Anterior cingulate cortex (tissue), 58 donors: ENCODE measurements around the gene DDN.

Experiments used
- DNase-seq, 58 donors: peaks; one replicate each; lab custom pipeline; 2025; lab: John Stamatoyannopoulos, UW

DDN gene

DNA sequence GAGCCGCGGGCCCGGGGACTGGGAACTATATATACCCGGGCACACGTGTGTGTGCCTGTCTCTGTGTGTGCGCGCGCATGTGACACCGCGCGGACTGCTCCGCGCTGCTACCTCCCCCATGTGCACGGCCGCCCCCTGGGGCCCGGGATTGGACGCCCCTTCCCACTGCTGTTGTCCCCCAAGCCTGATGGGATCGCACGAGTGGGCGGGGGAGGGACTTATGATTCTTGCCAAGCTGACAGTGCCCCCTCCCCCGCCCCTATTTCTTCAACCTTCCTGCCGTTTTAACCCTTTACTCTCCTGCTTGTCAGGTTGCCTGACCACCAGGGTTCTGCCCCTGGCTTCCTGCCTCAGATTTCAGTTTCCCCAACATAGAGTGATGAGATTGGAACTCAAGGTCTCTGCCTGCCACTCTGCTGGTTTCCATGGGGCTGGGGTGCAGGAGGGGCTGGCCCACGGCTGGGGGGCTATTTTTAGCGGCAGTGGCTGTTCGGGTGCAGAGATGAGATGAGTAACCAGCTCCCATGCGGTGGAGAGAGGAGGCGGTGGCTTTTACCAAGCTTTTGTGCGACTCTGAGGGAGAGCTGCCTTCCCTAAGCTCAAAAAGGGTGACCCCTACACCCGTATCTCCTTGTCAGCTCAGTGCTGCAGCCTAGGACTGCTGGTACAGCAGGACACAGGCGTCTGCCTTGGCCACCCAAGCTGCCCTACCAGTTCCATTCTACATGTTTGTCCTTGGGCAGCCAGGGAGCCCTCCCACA is at the start of gene DDN:
Gene DDN (minus strand): TSS at position 5 of the 761 bp plus-strand sequence. CDS start 88 bp downstream, outside the sequence.
- DNase-seq, result peak in 39 of 58 donors; percentile 22 to 84 (median 63)

DNA sequence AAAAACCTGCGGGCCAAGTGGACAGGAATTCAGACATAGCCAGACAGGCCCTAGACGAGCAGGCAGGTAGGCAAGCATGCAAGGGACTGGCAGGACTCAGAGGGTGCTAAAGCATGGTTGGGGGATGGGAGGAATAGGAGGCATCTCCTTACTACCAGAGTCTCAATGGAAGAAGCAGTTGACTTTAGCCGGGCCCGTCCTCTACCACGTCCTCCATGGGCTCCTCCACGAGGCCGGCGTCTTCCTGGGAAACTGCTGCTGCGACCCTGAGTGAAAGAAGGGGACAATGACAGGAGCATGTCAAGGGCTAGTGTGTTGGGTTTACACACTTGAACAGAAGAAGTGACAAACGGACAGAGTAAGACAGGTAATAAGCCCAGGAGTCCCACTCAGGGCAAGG is 49.8 kb upstream of the DDN start:
- no peak for DNase-seq

DNA sequence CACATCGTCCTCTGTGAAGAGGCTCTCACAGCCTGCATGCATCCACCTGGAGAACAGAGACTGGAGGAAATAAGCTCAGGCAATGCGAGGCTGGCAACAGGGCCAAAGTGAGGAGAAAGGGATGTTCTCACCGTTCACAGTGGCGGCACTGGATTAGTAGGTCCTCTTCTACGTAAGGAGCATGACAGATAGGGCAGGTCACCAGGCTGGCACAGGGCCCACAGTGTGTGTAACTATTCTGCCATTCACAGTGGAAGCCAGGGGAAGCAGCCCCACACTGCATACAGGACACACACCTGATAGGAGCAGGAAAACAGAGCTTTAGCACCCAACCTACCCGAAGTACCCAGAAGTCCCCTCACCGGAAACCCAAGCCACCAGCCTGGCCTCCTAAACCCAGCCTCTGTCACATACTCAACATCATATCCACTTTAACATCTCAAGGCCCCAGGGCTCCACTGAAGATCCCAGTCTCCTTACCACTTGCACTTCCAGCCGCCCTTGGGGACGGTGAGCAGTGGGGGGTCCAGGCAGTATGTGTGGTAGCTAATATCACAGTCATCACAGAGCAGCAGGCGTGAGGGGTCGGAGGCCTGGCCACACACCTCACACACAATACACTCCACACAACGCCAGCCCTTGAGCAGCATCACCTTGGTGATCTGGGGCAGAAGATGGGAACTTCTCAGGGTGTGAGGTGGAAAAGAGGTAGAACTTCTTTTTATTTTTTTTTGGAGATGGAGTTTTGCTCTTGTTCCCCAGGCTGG is 47.1 kb upstream of the DDN start:
- no peak for DNase-seq

DNA sequence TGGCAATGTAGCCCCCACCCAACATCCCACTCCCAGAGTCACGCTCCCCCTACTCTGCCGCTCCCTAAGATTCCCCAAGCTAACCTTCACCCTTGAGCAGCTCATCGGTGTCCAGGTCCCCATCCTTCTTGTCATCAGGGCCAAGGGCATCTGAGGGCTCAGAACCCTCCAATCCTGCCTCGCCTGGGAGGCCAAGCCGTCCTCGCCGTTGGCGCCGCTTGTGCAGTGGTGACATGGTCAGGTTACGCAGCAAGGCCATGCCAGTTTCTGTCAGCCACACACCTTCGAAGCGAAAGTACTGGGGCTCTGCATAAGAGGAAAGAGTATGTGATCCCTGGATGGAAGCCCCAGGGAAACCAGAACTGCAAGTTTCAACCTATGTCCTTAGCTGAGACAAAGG is 45.5 kb upstream of the DDN start:
- no peak for DNase-seq

DNA sequence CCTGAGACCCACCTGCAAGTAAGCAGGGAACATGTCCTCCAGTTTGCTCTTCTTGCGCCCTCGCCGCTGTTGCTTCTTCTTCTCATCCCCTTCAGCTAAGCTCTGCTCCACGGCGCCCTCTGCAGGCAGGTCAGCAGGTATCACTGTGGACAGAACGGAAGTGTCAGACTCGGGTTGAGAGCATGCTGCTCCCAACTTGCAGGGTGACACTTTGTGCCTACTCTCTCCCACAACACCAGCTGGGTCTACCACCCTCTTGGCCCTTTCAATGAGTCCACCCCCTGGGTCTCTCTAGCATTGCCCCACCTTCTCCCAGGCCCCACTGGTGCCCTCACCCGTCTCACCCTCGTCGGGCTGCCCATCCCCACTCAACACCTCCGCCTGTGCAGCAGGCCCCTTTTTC is 44.7 kb upstream of the DDN start:
- DNase-seq, result peak in 29 of 58 donors; percentile 3 to 68 (median 25)

DNA sequence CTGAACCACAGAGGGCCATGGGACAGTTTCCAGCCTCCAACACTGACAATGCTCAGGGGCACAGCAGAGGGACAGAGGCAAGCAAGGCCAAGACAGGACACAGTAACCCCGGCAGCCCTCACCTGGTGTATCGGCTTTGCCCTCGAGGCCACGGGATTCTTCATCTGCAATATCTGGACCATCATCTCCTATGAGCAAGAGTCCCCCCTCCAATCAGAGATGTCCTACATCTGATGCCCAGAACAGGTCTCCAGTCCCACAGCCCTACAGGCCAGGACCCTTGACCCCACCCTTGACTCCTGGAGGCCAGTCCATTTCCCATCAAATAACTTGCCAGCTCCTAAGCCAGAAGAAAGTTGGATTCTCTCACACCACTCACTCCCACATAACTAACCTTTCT is 44.1 kb upstream of the DDN start:
- DNase-seq, result no peak

DNA sequence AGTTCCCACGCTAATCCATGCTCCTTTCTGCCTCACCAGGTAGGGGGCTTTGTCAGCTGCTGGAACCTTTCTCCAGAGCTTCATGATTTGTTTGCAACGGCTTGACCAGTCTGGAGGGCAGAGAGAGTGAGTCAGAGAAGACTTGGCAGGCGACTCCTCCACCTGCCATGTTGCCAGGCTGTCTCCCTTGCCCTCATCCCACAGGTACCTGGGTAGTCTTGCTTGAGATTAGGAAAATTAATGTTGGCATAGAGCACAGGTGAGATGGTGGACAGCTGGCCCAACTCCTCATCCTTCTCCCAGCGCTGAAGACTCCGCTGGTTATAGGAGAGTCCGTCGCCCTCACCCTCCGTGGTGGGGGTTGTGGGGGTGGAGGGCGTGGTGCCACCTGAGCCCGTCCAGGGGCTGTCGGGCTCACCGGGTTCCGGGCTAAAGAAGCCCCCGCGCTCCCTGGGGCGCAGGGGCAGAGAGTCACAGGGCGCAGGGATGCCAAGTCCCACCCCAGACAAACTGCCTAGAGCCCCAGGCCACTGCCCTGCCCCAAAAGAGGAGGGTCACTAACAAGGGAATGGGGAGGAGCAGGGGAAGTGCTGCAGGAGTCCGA is 42.8 kb upstream of the DDN start:
- DNase-seq, result no peak

DNA sequence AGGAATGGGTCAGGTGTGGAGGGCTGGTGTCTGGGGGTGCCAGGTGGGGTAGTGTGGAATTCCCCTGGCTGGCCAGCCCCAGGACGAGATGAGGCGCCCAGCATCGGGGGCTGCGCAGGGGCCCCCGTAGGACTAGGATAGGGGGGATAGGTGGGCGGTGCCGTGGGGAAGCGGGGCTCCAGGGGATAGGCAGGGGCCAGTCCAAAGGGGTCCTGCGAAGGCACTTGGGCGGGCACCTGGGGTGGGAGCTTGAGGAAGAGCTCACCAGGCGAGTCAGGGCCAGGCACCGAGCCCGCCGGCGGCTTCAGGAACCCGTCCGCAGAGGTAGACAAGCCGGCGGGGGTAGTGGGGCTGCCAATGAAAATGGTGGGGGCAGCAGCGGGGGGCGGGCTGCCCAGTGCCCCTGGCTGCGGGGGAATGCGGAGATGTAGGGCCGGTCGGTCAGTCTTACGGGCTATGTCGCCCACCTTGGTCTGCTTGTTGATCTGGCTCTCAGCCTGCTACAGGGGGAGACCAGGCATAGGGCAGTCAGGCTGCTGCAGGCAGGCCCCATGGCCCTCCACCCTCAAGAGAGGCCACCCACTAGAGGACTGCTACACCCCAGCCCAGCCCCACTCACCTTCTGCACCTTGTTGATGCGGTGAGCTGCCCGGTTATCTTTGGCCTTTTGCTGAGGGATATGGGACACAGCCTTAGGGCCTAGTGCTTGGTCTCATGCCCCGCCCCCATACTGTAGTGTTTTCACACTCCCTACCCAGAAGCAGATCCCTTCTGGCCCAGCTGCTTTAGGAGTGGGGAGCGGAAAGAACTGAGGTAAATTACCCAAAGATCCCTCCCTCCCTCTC is 42.1 kb upstream of the DDN start:
- DNase-seq, result no peak

DNA sequence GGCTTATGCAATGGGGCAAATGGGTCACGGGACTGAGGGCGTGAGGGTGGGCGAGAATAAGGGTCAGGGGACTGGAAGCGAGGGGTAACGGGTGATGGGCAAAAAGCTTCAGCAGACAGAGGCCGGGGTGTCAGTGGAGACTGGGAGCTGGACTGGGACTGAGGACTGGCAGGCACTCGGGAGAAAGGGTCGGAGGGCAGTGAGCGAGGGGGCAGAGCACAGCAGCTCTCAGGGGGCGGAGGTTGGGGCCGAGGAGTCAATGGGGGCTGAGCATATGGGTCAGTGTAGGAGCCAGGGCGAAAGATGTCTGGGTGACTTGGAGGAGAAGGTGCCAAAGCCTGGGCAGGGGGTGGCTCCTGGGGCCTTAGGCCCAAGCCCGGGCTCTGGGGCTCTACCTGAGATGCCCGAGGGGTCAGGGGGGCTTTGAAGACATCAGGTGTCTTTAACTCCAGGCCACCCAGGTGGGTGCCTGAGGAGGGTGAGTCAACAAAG is 41.2 kb upstream of the DDN start:
- no peak for DNase-seq

DNA sequence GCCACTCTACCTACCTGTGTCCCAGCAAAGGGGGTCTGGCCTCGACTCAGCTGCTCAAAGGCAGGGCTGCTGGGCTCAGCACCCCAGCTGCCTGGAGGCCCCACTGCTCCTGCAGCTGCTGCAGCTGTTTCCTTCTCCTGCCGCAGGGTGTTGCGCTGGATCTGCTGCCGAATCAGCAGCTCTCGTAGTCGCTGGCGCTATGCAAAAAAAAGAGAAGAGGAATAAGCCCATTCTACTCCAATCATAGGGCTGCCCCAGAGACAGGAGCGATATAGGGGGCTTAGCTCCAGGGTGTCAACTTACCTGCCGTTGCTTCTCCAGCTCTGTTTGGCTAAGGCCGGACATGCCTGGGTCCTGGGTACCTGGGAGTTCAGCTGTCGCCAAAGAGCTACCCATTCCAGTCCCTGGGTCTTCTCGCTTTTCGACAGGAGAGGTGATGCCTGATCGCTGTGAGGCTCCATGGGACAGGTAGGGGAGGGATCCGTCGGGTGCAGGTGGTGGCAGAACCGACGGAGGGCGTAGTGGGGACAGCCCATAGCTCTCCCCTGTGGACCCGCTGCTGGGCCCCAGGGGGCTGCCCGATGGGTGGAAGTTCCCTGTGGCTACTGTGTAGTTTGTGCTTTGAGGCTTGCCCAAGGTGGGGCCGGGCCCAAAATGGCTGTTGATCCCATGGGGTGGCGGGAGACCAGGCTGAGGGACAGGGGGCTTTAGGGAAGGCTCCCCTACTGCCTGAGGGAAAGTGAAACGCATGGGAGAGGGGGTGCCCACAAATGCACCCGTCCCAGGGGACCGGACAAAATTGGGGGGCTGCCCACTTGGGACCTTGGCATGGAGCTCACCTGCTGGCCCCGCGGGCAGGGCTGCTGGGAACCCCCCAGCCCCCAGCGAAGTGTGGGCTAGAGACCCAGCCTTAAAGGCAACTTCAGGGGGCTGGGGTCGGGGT is 40.5 kb upstream of the DDN start:
- no peak for DNase-seq

DNA sequence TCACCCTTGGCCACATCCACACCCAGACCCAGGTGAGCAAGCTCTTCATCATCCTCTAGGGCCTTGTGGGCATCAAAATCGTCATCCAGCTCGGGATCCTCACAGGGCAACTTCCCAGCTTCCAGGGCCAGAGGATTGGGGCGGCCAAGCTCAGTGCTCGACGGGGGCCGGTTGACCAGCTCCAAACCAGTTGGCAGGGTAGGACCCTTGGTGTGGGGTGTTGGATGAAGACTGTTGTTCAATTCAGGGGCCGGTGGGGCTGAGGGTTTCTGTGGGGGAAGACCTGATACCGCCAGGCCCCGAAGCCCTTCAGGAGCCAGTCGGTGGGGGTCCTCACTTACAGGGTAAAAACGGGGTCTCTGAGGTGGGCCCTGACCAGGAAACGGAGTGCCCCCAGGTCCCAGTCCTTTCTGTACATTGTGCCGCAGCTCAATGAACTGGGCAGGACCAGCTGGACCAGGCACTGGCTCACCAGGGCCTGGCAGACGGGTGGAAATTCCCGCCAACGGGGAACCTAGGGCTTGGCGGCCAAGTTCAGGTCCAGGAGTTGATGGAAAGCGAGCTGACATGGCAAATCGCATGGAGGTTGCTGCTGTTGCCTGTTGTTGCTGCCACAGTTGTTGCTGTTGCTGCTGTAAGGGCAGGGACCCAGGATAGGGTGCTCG is 39.2 kb upstream of the DDN start:
- DNase-seq, result no peak

DNA sequence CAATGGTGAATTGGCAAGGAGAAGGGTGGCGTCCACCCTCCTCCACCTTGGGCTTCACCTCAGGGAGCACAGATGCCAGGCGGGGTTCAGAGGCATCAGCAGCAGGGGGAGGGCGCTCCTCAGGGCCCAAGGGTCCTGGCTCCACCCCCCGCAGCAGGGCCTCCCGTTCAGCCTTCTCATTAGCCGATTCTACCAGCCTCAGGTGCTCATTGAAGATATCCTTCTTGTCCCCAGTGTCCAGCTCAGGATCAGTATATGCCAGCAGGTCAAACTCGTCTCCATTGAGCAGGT is 38.7 kb upstream of the DDN start:
- no peak for DNase-seq

DNA sequence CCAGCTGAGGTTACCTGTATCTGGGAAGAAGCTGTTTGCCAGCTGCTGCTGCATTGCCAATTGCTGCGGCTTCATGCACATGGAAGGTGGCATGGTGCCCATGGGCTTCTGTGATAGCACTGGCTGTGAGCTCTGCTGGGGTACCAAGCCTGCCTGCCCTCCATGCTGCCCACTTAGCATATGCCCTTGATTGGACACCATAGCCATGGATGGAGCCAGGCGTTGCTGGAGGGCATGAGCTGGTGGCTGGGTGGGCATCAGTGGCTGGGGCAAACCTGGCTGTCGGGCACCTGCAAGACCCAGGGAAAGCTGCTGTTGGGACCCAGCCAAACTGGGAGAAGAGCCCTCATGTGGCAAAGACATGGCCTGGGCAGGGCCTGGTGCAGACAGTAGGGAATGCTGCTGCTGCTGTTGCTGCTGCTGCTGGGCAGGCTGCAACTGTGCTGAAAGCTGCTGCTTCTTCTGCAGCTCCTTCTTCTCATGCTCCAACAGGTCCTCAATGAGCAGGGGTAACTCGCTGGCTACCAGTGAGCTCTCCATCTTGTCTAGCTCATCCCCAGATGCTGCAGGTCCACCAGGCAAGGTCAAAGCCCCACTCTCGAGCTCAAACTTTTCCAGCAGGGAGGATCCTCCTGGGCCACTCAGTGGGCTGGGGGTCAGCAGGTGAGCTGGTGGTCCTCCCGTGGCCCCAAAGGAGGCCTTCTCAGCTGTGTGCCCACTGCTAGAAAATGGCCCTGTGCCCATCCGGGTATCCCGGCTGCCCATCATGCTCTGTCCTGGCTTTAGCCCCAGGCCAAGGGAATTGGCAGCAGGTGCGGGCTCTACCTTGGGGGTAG is 38.2 kb upstream of the DDN start:
- no peak for DNase-seq

DNA sequence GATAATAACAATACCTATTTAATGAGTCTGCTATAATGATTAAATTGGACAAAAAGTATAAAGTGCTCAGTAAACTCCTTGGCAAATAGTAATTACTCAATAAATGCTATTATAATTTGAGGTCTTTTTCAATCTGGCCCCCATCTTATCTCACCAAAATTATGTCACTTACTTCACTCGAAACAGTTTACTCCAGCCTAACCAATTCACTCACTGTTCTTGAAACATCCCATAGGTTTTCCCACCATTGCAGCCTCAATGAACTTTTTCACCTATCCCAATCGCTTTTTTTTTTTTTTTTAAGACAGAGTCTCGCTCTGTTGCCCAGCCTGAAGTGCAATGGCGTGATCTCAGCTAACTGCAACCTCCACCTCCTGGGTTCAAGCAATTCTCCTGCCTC is 36.9 kb upstream of the DDN start:
- DNase-seq, result no peak

DNA sequence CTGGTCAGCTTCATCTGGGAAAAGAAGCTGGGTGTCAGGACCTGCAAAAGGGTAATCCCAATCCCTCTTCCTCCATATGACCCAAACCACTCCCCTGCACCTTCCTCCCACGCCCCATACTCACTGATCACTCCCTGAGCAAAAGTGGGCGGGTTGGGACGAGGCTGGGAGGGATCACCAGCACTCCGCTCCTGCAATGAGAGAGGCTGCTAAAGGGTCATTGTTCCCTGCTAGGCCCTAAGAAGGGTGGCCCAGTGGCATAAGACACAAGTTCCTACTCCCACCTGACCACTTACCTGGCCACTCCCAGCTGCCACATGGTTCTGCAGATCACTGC is 35.1 kb upstream of the DDN start:
- no peak for DNase-seq

DNA sequence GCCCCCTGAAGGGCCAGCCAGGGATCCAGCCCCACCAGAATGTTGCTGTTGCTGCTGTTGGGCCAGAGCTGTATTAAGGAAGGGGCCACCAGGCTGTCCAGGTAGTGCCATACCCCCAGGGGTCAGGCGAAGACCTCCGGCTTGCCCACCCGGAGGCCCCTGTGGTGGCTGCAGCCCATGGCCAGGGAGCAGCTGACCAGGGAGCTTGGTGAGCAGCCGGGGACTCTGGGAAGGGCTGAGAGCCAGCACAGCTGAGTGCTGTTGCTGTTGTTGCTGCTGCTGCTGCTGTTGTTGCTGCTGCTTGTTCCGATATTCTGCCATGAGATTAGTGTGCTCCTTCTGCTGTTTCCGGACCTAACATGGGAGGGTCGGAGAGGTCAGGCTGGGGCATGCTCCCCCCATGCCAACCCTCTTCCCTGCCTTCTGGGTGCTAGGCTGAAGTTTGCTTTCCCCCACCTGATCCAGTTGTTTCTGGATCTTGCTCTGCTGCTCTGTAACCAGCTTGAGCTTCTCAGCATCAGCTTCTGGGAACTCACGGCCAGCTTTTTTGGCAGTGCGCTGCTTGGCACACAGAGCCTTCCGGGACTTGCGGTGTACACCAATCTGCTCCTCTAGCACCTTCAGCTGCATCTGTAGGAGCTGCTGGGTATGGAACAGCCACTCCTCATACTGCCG is 34.6 kb upstream of the DDN start:
- DNase-seq, result peak in 14 of 58 donors; percentile 4 to 43 (median 18)

DNA sequence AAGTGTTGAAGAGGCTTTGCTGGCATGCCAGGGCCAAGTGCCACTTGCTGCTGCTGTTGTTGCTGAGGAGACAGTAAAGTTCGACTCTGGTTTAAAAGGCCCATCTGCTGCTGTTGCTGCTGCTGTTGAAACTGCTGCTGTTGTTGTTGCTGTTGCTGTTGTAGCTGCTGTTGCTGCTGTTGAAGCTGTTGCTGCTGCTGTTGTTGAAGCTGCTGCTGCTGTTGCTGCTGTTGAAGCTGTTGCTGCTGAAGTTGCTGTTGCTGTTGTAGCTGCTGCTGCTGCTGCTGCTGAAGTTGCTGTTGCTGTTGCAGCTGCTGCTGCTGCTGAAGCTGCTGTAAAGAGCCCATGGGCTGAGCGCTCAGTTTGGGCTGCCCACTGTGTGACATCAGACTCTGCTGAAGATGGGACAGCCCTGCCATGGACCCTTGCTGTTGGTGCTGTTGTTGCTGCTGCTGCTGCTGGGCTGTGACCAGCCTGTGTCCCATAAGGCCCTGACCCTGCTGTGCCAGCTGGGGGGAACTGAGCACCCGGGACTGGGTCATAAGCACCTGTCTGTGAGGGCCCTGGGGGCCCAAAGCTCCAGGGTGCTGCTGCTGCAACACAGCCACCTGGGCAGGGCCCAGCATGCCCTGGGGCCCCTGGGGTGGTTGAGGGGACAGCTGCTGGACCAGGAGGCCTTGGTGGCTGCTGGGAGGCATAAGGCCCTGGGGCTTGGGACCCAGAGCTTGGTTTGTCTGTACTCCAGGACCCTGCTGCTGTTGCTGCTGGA is 33.7 kb upstream of the DDN start:
- no peak for DNase-seq
